C1 segment of cervical spinal cord (tissue), 14 donors: Measurements from ENCODE around the gene EVX1.
A peak's percentile ranks its signal among the peaks of the same experiment; 100 is the strongest.

ENCODE experiments used
- DNase-seq, 14 donors: peaks; one replicate each; lab custom pipeline; 2025; lab: John Stamatoyannopoulos, UW

EVX1 gene

DNA sequence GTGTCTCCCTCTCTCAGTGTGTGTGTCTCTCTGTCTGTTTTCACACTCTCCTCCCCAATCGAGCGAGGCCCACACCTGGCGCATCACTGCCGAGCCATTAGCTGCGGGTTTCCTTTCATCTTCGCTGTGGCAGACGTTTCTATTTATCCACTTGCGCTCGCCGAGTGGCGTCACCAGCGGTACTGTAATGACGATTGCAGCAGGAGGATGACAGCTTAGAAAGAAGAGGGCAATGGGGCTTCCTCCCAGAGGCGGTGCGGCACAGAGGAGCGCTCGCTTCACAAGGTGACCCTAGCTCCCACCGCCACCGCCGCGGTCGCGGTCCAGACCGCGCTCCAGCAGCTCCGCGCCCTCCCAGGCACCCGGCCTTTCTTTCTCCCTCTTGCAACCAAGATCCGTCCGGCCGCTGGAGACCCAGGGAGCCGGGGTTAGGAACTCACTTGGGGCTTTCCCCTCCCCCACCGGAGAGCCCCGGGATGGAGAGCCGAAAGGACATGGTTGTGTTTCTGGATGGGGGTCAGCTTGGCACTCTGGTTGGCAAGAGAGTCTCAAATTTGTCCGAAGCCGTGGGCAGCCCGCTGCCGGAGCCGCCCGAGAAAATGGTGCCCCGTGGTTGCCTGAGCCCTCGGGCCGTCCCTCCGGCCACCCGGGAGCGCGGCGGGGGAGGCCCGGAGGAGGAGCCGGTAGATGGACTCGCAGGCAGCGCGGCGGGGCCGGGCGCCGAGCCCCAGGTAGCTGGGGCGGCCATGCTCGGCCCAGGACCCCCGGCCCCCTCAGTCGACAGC is at the start of gene EVX1:
Gene EVX1 (plus strand): TSS at position 248 of the 785 bp plus-strand sequence. CDS start 229 bp downstream, at position 477.
- no peak for DNase-seq

DNA sequence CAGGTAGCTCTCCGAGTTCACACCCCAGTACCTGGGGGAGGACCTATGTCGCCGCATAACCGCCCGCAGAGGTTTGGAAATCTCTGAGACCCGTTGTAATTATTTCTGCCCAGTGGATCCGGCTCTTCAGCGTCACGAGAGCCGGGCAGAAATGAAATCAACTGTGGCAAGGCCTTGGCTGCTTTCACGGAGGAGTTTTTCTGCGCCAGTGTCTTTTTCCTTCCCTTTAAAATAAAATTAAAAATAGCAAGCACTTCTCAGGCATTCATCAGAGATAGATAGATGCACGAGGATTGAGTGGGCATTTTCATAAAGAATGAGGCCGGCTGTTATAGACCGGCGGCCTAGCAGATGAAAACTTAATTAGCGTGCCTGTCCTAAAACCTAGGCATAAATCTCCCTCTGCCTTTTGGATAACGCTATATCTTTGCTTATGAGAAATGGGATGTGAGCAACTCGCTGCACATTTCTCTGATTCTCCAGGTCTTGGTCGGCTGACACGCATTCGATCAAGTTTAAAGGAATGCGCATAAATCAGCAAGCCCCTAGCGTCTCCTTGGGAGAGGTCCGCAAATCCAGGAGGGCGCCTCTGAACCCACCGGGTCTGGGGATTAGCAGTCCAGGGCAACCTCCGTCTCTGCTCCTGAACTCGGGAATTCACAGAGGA is 49.1 kb upstream of the EVX1 start:
- no peak for DNase-seq

- DNase-seq, result no peak
Observed at GRCh38 chr7:27194002-27194352, 48.6 kb upstream of the EVX1 start.

- no peak for DNase-seq
Observed at GRCh38 chr7:27194686-27195379, 47.8 kb upstream of the EVX1 start.

DNA sequence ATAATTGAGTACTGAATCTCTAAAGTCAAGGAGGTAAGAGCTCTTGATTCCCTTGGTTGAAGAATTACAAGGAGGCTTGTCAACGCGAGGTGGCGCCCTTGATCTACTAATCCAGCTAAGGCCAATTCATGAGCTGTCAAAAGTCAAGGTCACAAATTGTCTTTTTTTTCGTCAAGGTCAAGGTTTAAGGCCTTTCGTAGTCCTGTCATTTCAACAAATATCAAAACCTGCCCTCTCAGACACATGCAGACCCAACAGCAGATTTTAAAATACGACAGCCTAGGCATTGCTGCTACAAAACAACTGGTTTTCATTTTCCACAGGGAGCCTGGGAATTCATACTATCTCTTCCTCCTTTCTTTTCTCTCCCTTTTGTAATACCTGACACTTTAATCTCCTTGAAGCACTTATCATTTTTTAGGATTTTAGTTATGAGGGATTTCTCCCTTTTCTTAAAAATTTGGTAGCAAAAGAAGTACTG is 46.3 kb upstream of the EVX1 start:
- peak in 8 of 14 donors; percentile 8 to 66 (median 37) for DNase-seq

- no peak for DNase-seq
Observed at GRCh38 chr7:27197137-27198042, 45.2 kb upstream of the EVX1 start.

- no peak for DNase-seq
Observed at GRCh38 chr7:27198138-27198841, 44.3 kb upstream of the EVX1 start.

DNA sequence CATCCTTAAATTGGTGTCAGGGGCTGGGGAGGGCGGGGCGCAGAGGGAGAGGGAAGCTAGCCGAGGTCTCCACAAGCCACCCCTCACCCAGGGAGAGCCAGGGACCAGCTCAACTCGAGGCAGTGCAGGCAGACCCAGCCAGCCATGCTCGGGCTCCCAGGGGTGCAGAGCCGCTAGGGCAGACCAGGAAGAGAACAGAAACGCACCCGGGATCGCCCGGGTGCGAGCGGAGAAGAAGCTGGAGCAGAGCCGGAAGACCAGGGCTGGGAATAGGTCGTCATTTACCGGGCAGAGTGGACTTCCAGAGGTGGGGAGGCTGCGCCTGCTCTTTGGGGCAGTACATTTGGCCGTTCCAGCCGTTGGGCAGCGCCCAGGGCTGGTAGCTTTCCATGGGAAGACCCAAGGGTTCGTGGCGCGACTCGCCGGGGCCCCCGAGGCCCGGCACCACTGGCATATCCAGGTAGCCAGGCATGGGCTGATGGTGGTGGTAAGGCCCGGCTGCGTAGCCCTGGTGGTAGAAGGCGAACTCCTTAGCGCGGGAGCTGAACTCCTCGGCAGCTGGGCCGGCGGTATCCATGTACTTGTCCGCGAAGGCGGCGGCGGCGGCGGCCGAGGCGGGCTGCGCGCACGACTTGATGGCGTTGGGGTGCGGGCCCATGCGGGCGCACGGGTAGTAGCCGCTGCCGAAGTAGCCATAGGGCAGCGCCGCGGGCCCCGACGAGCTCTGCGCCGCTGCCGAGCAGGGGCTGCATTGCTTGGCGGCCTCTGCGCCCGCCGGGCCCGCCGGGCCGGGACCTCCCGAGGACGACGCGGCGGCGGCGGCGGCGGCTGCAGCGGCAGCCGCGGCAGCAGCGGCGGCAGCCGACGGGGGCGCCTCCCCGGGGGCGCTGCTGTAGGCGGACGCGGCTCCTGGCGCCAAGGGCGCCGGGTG is 43.5 kb upstream of the EVX1 start:
- DNase-seq, result no peak

- no peak for DNase-seq
Observed at GRCh38 chr7:27199849-27200760, 42.5 kb upstream of the EVX1 start, which contains the start of gene HOXA13. Gene HOXA13 (minus strand): TSS chr7:27200091. CDS start chr7:27200077, 14 bp downstream.

GRCh38 chr7:27200761-27201579 is 41.6 kb upstream of the EVX1 start:
- DNase-seq, result peak in 1 of 14 donors; percentile 14

- DNase-seq, result no peak
Observed at GRCh38 chr7:27201580-27202017, 41.0 kb upstream of the EVX1 start.

DNA sequence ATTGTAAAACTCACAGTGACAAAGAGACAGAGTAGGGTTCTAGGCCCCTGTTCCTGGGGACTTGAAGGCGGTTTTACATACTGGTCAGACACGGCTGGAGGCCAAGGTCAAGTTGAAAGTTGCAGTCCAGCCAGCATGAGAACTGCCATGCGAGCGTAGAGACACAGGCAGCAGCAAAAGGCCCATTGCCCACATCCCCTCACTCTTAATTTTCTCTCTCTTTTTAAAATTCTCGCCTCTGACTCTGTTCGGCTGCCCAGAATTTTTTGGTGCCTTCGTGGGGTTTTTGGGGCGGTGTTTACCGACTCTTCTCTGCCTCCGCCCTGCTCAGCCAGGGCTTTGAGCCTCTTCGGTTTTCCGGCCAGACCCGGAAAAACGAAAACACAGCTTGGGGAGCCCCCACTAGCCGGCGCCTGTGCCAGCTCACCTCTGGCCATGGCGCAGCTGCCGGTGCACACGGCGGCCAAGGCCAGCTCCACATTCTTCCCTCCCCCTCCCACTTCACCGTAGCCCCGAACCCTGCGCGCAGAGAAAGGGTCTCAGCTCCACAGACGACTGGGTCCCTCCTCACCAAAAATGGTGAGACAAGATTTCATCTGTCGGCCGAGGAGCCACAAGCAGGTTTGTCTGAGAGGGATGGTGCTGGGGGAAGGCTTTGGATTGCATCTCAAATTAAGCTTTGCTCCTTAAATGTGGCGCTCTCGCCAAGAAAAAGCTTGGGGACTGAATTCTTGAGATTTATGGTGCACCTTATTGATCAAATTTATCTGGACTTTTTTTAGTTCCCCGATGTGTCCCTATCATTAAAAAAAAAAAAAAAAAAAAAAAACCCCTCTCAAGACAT is 40.4 kb upstream of the EVX1 start:
- no peak for DNase-seq

DNA sequence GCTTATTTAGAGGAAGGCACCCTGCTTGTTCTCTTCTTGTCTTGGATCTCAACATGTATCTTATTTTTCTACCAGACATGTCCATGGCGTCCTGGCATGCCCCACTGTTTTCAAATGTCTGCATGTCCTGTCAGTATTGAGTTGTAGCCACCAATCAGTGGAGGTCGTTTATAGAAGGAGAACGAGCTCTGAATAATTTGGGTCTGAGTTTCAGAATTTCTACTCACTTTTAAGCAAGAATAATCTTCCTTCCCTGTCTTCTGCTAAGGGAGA is 39.8 kb upstream of the EVX1 start:
- no peak for DNase-seq

- no peak for DNase-seq
Observed at GRCh38 chr7:27203365-27203953, 39.1 kb upstream of the EVX1 start.

DNA sequence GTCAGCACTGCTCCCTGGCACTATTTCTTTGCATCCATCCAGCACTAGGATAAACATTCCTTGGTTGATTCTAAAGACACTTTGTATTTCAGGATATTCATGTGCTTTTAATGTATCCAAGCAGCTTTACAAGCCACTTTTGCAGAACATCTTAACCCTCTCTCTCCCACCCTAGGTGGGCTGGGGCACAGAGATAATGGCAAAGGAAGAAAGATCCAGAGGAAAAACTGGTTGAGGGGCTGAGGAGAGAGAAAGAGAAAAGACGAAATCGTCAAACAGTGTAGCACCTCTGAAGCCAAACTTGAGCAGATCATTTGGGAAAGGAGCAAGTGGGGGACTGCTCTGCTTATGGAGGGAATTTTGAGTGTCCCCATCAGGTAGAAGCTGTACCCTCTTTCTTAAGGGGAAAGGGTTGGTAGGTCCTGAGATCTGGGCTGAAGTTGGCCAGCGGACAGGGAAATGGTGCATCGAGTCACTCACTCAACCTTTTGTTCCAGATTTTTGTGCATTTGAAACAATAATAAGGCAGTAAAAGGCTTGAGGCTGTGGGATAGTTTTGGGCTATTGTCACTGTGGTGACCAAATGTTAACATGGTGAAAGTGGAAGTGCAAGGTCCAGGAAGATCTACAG is 38.5 kb upstream of the EVX1 start:
- DNase-seq, result no peak

- DNase-seq, result no peak
Observed at GRCh38 chr7:27204851-27205322, 37.7 kb upstream of the EVX1 start.
